H1 (cell line): ENCODE measurements around the gene NPR1. TPM values are rescaled to one million over a fixed set of nuclear protein-coding genes. Genes with fewer than 3 reads are reported as not detected.

Experiments
- CTCF ChIA-PET: fragments of 300-600 bp; sonication (Branson Sonifier 250); formaldehyde crosslinking; loops from one replicate; lab custom pipeline; 2021; ENCODE audit not compliant: partially characterized antibody; lab: Charles Lee
- POLR2A ChIA-PET: fragments of 300-600 bp; sonication (Branson Sonifier 250); formaldehyde crosslinking; loops from one replicate; lab custom pipeline; 2021; ENCODE audit warnings: inconsistent platforms; ENCODE audit not compliant: partially characterized antibody; lab: Charles Lee
- DNase-seq, 2 experiments: peaks; one replicate each; pipeline versions ENCODE4 v3.0.0 to v3.0.0-alpha.2; 2010 to 2022; ENCODE audit warnings: low spot score in 2 of 2, low read depth in 1 of 2, mixed read lengths in 1 of 2
- FAIRE-seq: peaks from 2 replicates; lab custom pipeline; 2011; peaks lifted over from hg19 to GRCh38; lab: Jason Lieb, UNC
- H2AFZ ChIP-seq: 2 replicates; pipeline ENCODE4 v1.8.1; 2012; ENCODE audit warnings: low read length, inconsistent platforms
- H2AK5ac ChIP-seq: 2 replicates; pipeline ENCODE4 v1.6.1; 2013; ENCODE audit warnings: low read depth, low read length
- H2BK120ac ChIP-seq: replicated peaks from 2 replicates; pipeline ENCODE3; 2013; ENCODE audit warnings: low read depth, low read length, inconsistent platforms
- H2BK12ac ChIP-seq: 2 replicates; pipeline ENCODE4 v1.6.1; 2013; ENCODE audit warnings: low read depth, low read length
- H2BK15ac ChIP-seq: 2 replicates; pipeline ENCODE4 v1.6.1; 2013; ENCODE audit warnings: low read length
- H2BK20ac ChIP-seq: 2 replicates; pipeline ENCODE4 v1.6.1; 2013; ENCODE audit warnings: low read length
- H2BK5ac ChIP-seq: 2 replicates; pipeline ENCODE4 v1.6.1; 2013; ENCODE audit warnings: low read depth, low read length
- H3K14ac ChIP-seq: 2 replicates; pipeline ENCODE4 v1.6.1; 2013; ENCODE audit warnings: inconsistent platforms; ENCODE audit not compliant: insufficient read length
- H3K18ac ChIP-seq: 2 replicates; pipeline ENCODE4 v1.6.1; 2013; ENCODE audit warnings: low read length; ENCODE audit errors: extremely low read depth
- H3K23ac ChIP-seq: 2 replicates; pipeline ENCODE4 v1.6.1; 2013; ENCODE audit warnings: inconsistent platforms; ENCODE audit not compliant: insufficient read length
- H3K23me2 ChIP-seq: 2 replicates; pipeline ENCODE4 v1.6.1; 2013; ENCODE audit warnings: low read depth, low read length
- H3K27ac ChIP-seq: 2 replicates; pipeline ENCODE4 v1.6.1; 2011; ENCODE audit warnings: low read depth, low read length, inconsistent platforms
- H3K27me3 ChIP-seq, 4 experiments: replicated peaks in 1 of 4; 1 replicate in 1 of 4; 2 replicates in 3 of 4; pipeline versions ENCODE4 v1.6.1 to v1.8.1; 2011 to 2013; ENCODE audit warnings: low read length in 3 of 4, mild to moderate bottlenecking in 3 of 4, inconsistent platforms in 2 of 4, mixed read lengths in 2 of 4, moderate library complexity in 1 of 4; ENCODE audit not compliant: control insufficient read depth in 3 of 4, insufficient read depth in 3 of 4; ENCODE audit errors: extremely low read depth in 1 of 4
- H3K36me3 ChIP-seq, 4 experiments: 2 replicates each; pipeline versions ENCODE4 v1.6.1 to v1.8.1; 2011 to 2013; ENCODE audit warnings: mild to moderate bottlenecking in 4 of 4, low read length in 3 of 4, moderate library complexity in 2 of 4, control low read depth in 1 of 4, inconsistent platforms in 1 of 4; ENCODE audit not compliant: insufficient read depth in 4 of 4, control insufficient read depth in 2 of 4
- H3K4ac ChIP-seq: replicated peaks from 2 replicates; pipeline ENCODE3; 2013; ENCODE audit warnings: low read length, low read depth, mixed read lengths, inconsistent platforms; ENCODE audit not compliant: insufficient read length
- H3K4me1 ChIP-seq, 4 experiments: replicated peaks in 1 of 4; 1 replicate in 1 of 4; 2 replicates in 3 of 4; pipeline versions ENCODE4 v1.6.1 to v1.8.1; 2011 to 2013; ENCODE audit warnings: low read length in 3 of 4, inconsistent platforms in 2 of 4, mixed read lengths in 1 of 4; ENCODE audit not compliant: insufficient read depth in 4 of 4, control insufficient read depth in 3 of 4
- H3K4me2 ChIP-seq, 2 experiments: 2 replicates each; pipeline versions ENCODE4 v1.6.1 to v1.8.1; 2011 to 2013; ENCODE audit warnings: low read depth in 2 of 2, low read length in 2 of 2, control low read depth in 1 of 2, inconsistent platforms in 1 of 2, mild to moderate bottlenecking in 1 of 2; ENCODE audit not compliant: insufficient read depth in 1 of 2
- H3K4me3 ChIP-seq, 4 experiments: fragments of 200-600, 300-600 bp in 1 of 4; sonication (generic), shearing (Covaris generic), sonication (Bioruptor Twin) in 1 of 4; 2 replicates each; pipeline versions ENCODE4 v1.5.1 to v1.8.1; 2011 to 2016; ENCODE audit warnings: low read length in 4 of 4, low read depth in 3 of 4, control low read depth in 2 of 4, inconsistent platforms in 2 of 4, mild to moderate bottlenecking in 2 of 4, mixed read lengths in 1 of 4, moderate library complexity in 1 of 4; ENCODE audit not compliant: insufficient read depth in 2 of 4; ENCODE audit errors: extremely low read depth in 1 of 4
- H3K56ac ChIP-seq: replicated peaks from 2 replicates; pipeline ENCODE3; 2013; ENCODE audit warnings: low read depth, mild to moderate bottlenecking, mixed read lengths, low read length, inconsistent platforms; ENCODE audit not compliant: insufficient read length
- H3K79me1 ChIP-seq: 2 replicates; pipeline ENCODE4 v1.6.1; 2013; ENCODE audit warnings: low read depth, low read length, control low read depth
- H3K79me2 ChIP-seq, 2 experiments: 2 replicates each; pipeline versions ENCODE4 v1.6.1 to v1.8.1; 2012 to 2013; ENCODE audit warnings: low read length in 2 of 2, mild to moderate bottlenecking in 2 of 2, inconsistent platforms in 1 of 2; ENCODE audit not compliant: insufficient read depth in 2 of 2, control insufficient read depth in 1 of 2
- H3K9ac ChIP-seq, 4 experiments: replicated peaks in 1 of 4; 1 replicate in 1 of 4; 2 replicates in 3 of 4; pipeline versions ENCODE4 v1.6.1 to v1.8.1; 2011 to 2013; ENCODE audit warnings: low read depth in 3 of 4, low read length in 3 of 4, control low read depth in 2 of 4, mild to moderate bottlenecking in 2 of 4, moderate library complexity in 2 of 4, inconsistent platforms in 1 of 4; ENCODE audit errors: extremely low read depth in 1 of 4
- H3K9me3 ChIP-seq, 2 experiments: 2 replicates each; pipeline versions ENCODE4 v1.6.1 to v1.8.1; 2012 to 2013; ENCODE audit warnings: mild to moderate bottlenecking in 2 of 2, moderate library complexity in 2 of 2, control low read depth in 1 of 2, inconsistent platforms in 1 of 2, low read depth in 1 of 2, low read length in 1 of 2, mixed read lengths in 1 of 2; ENCODE audit not compliant: insufficient read depth in 2 of 2
- H4K20me1 ChIP-seq, 2 experiments: replicated peaks in 1 of 2; 2 replicates each; pipeline versions ENCODE3 to v1.8.1; 2011 to 2013; ENCODE audit warnings: inconsistent platforms in 2 of 2, low read length in 2 of 2, mild to moderate bottlenecking in 1 of 2; ENCODE audit not compliant: insufficient read depth in 2 of 2, control insufficient read depth in 1 of 2
- H4K5ac ChIP-seq: 2 replicates; pipeline ENCODE4 v1.6.1; 2013; ENCODE audit warnings: low read length, low read depth, mixed read lengths, inconsistent platforms; ENCODE audit not compliant: insufficient read length
- H4K8ac ChIP-seq: 2 replicates; pipeline ENCODE4 v1.8.0; 2013; ENCODE audit warnings: mild to moderate bottlenecking, moderate library complexity, low read length, inconsistent platforms; ENCODE audit not compliant: insufficient read depth; ENCODE audit errors: extremely low read depth
- H4K91ac ChIP-seq: replicated peaks from 2 replicates; pipeline ENCODE3; 2013; ENCODE audit warnings: low read length, mixed read lengths, inconsistent platforms; ENCODE audit not compliant: insufficient read length
- CBX8 ChIP-seq: fragments of 300-800, 300-1000 bp; sonication (generic); IDR thresholded peaks from 2 replicates; pipeline ENCODE4 v1.7.1; 2016; ENCODE audit warnings: low read depth, low read length, borderline replicate concordance
- EGR1 ChIP-seq: IDR thresholded peaks from 2 replicates; pipeline ENCODE4 v1.6.1; 2011; ENCODE audit warnings: low read depth, low read length, borderline replicate concordance
- GABPA ChIP-seq: IDR thresholded peaks from 2 replicates; pipeline ENCODE4 v1.6.1; 2011; ENCODE audit warnings: mild to moderate bottlenecking, low read length, moderate library complexity, borderline replicate concordance; ENCODE audit not compliant: insufficient read depth
- HDAC6 ChIP-seq: IDR thresholded peaks from one replicate; pipeline ENCODE4 v1.7.1; 2012; ENCODE audit warnings: low read depth, mild to moderate bottlenecking, inconsistent platforms, low read length, moderate library complexity
- NRF1 ChIP-seq: IDR thresholded peaks from 2 replicates; pipeline ENCODE4 v1.6.1; 2011; ENCODE audit warnings: mild to moderate bottlenecking, low read depth, low read length, improper control_type of control experiment
- RAD21 ChIP-seq, 2 experiments: IDR thresholded peaks in 1 of 2; conservative IDR thresholded peaks in 1 of 2; 2 replicates each; pipeline ENCODE4 v1.6.1; 2011; ENCODE audit warnings: low read depth in 2 of 2, low read length in 2 of 2, improper control_type of control experiment in 1 of 2, inconsistent platforms in 1 of 2, mild to moderate bottlenecking in 1 of 2, moderate library complexity in 1 of 2
- SP4 ChIP-seq: IDR thresholded peaks from 2 replicates; pipeline ENCODE4 v1.6.1; 2012; ENCODE audit warnings: low read length, inconsistent platforms
- TAF7 ChIP-seq: optimal IDR thresholded peaks from 2 replicates; pipeline ENCODE3; 2011; ENCODE audit warnings: low read depth, mild to moderate bottlenecking, inconsistent platforms, low read length, moderate library complexity, borderline replicate concordance
- TEAD4 ChIP-seq: IDR thresholded peaks from 2 replicates; pipeline ENCODE4 v1.6.1; 2012; ENCODE audit warnings: low read depth, low read length, inconsistent platforms, mixed read lengths
- ZNF274 ChIP-seq: IDR thresholded peaks from 2 replicates; pipeline ENCODE4 v1.7.0; 2012; ENCODE audit warnings: low read length, borderline replicate concordance; ENCODE audit errors: extremely low read depth
- WGBS, 2 experiments: shearing (Covaris generic) in 1 of 2; methylation state at CpG; one replicate each; pipeline versions ENCODE4 v1.1.6 to v1.1.7; 2013 to 2015; ENCODE audit warnings: low lambda C conversion rate in 2 of 2, mixed read lengths in 2 of 2, inconsistent platforms in 1 of 2, low coverage in 1 of 2, missing lambda C conversion rate in 1 of 2; ENCODE audit not compliant: insufficient replicate concordance in 2 of 2, insufficient coverage in 1 of 2, insufficient read length in 1 of 2; ENCODE audit errors: extremely low coverage in 1 of 2, missing lambda C conversion rate in 1 of 2; 5-methylcytosine and 5-hydroxymethylcytosine counted together
- polyA plus RNA-seq, 7 experiments: library from polyadenylated mRNA; depleted of rRNA in 3 of 7; stranded (reverse) in 5 of 7; unstranded in 2 of 7; fragments of >200 nt in 5 of 7; fragments of 200-250 nt in 2 of 7; gene quantifications; 1 replicate in 5 of 7; 2 replicates in 1 of 7; 4 replicates in 1 of 7; pipeline versions ENCODE4 v1.2.1 to v1.2.3, GENCODE V29; 2011 to 2013; ENCODE audit warnings: missing spikeins in 2 of 7, mixed read lengths in 2 of 7
- total RNA-seq: library from RNA; stranded (reverse); fragmentation: NEBNext Ultra II Directional; extraction: Animal tissue kit (Norgen Biotek cat#: 25700); gene quantifications from 2 replicates; pipeline ENCODE4 v1.2.1, GENCODE V29; 2021

Gene NPR1
- total and polyA plus RNA-seq, 2 of the 8 experiments (the other 6 are each of a cell fraction or from before 2014, with no cell fraction given) = 11.7 to 13.2 TPM

DNA sequence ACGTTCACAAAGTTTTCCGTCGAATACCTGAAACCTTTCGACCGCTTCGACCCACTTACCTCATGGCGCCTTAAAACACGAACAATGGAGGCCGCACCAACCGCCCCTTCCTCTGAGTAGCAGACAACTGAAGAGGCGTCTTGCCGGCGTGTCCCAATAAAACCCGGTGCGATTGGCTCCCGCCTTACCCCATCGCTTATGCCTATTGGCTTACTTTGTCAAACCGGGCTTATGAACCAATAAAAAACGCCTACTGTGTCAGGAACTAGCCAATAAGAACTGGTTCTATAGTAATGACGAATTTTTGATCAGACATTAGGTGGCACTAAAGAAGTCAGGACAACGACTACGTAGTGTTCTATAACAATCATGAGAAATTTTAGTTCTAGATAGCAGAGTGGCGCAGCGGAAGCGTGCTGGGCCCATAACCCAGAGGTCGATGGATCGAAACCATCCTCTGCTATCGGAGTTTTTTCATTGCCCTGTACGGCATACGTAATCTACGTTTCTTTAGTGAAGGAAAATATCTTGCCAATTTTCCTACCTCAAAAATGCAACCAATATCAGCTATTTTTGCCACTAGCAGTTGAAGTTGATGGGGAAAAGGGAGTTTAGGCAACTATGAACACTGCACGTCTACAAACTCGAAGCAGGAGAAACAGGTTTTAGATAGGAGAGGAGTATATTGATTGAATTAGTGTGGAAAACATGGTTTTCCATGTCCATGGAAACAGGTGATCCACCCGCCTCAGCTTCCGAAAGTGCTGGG lies 7.4 kb upstream of the NPR1 start, which contains the start of gene ILF2:
TSS of gene ILF2 (minus strand) at position 135 of the 769 bp plus-strand sequence. CDS start at position 64, 71 bp downstream.
- H3K4ac ChIP-seq = peak within 1 kb of the TSS; percentile 46
- peak within 1 kb of the TSS; percentile 95 for H2BK5ac ChIP-seq
- H3K9me3 ChIP-seq = no peaks in the 10 kb centered on the region
- no peak within 1 kb of the TSS; the same call in 1 of the 2 replicates for H2BK12ac ChIP-seq
- peak within 1 kb of the TSS; percentile 67 for H3K56ac ChIP-seq
- no peaks in the 10 kb centered on the region; the same call in 1 of the 2 replicates for H3K79me1 ChIP-seq
- peak within 1 kb of the TSS; percentile 80 to 84 for H3K4me2 ChIP-seq
- FAIRE-seq (peak; percentile 89), DNase-seq (peak; percentile 96 to 99)
- peak within 1 kb of the TSS; percentile 98 for H4K8ac ChIP-seq
- H3K18ac ChIP-seq = peak within 1 kb of the TSS; percentile 27; the same call in 1 of the 2 replicates
- H3K14ac ChIP-seq = no peak within 1 kb of the TSS
- H3K23ac ChIP-seq = no peak within 1 kb of the TSS
- peaks cover 8% of the 10 kb centered on the region for H3K23me2 ChIP-seq
- no peak within 1 kb of the TSS for H2BK120ac ChIP-seq
- WGBS, 2 experiments = 1% methylated on average over 35 of the region's 35 CpGs; no CpG with 5 or more reads in 1 of the 2 experiments
- peak within 1 kb of the TSS; percentile 95 for H3K27ac ChIP-seq
- no peaks in the 10 kb centered on the region for H3K27me3 ChIP-seq
- peaks cover 0 to 3% of the 10 kb centered on the region in 2 experiments for H4K20me1 ChIP-seq
- H2AK5ac ChIP-seq = 0 out of 2 replicates have a peak within 1 kb of the TSS, but pooled peaks have one; percentile 60
- ChIA-PET CTCF (interaction anchor here (0.6 to 11.7 kb wide), 5 partner anchors 27 to 224 kb away, joined by 3 to 172 read pairs (median 3); no protein-coding TSS in a partner anchor), POLR2A (interaction anchor here (0.5 to 19.8 kb wide), 11 partner anchors 10 to 319 kb away, joined by 3 to 343 read pairs (median 5); partner anchors contain the start of genes CHTOP, INTS3, RPS27 and SLC39A1)
- no peak within 1 kb of the TSS for H2BK20ac ChIP-seq
- H2AFZ ChIP-seq = peak within 1 kb of the TSS; percentile 63
- H4K5ac ChIP-seq = peak within 1 kb of the TSS; percentile 73
- peaks cover 29 to 37% (median 36%) of the 10 kb centered on the region in 4 experiments for H3K36me3 ChIP-seq
- H3K4me3 ChIP-seq = peak within 1 kb of the TSS; percentile 89 to 100 (median 99)
- H4K91ac ChIP-seq = peak within 1 kb of the TSS; percentile 70
- H3K79me2 ChIP-seq = peaks cover 11 to 32% of the 10 kb centered on the region in 2 experiments
- peaks cover 0 to 4% (median 2%) of the 10 kb centered on the region in 4 experiments; a peak in 2 of 7 replicates for H3K4me1 ChIP-seq
- no peak within 1 kb of the TSS for H2BK15ac ChIP-seq
- peak within 1 kb of the TSS; percentile 97 to 100 (median 100) for H3K9ac ChIP-seq
- no peak for TF ChIP-seq CBX8
- TF ChIP-seq EGR1 = no peak
- no peak for TF ChIP-seq ZNF274
- TF ChIP-seq HDAC6 = no peak
- TF ChIP-seq SP4 = no peak
- peak; percentile 90 for TF ChIP-seq TAF7
- no peak for TF ChIP-seq GABPA
- no peak for TF ChIP-seq RAD21 (IDR thresholded peaks at IDR 0.05 in 1 of 2, conservative IDR thresholded peaks at IDR 0.05 in 1 of 2; ENCODE audit: low read depth in 2 of 2, low read length in 2 of 2)
- peak; percentile 28; the same call in 1 of the 2 replicates for TF ChIP-seq NRF1
- peak; percentile 74 for TF ChIP-seq TEAD4
